Peyer's patch (tissue), 4 donors: ENCODE results near the gene MICAL3. TPM values are rescaled to one million over a fixed set of nuclear protein-coding genes. Genes with fewer than 3 reads are reported as not detected.

Experiments
- DNase-seq, 3 donors: peaks; one replicate each; pipeline ENCODE4 v3.0.0-alpha.2; 2017 to 2019
- H3K27ac ChIP-seq, 4 donors: fragments of 200-600 bp; sonication (generic); one replicate each; pipeline ENCODE4 v1.5.1; 2016 to 2019
- H3K27me3 ChIP-seq, 2 donors: fragments of 200-600 bp; sonication (generic); one replicate each; pipeline ENCODE4 v1.5.1; 2019
- H3K36me3 ChIP-seq, 3 donors: fragments of 200-600 bp; sonication (generic); one replicate each; pipeline ENCODE4 v1.5.1; 2016 to 2019
- H3K4me1 ChIP-seq, 4 donors: fragments of 200-600 bp; sonication (generic); one replicate each; pipeline ENCODE4 v1.5.1; 2016 to 2019
- H3K4me3 ChIP-seq, 4 donors: fragments of 200-600 bp; sonication (generic); 1 replicate in 3 of 4; 2 replicates in 1 of 4; pipeline ENCODE4 v1.5.1; 2016 to 2019; ENCODE audit warnings: mild to moderate bottlenecking in 1 of 4
- H3K9me3 ChIP-seq, 4 donors: fragments of 200-600 bp; sonication (generic); one replicate each; pipeline ENCODE4 v1.5.1; 2016 to 2019; ENCODE audit warnings: mild to moderate bottlenecking in 1 of 4
- POLR2A ChIP-seq, 2 donors: fragments of 450-650 bp; IDR thresholded peaks; one replicate each; pipeline ENCODE4 v1.5.1; 2017; ENCODE audit warnings: antibody characterized with exemption in 2 of 2, mild to moderate bottlenecking in 2 of 2, moderate library complexity in 2 of 2
- total RNA-seq, 4 donors: library from RNA; depleted of rRNA; stranded (reverse); fragments of >200 nt; gene quantifications; one replicate each; pipeline ENCODE4 v1.1.0, GENCODE V29; 2016
- TF ChIP-seq, protein P1 (sequence below), 6 experiments: fragments of 450-650 bp in 4 of 6; fragments of 200-600 bp in 2 of 6; sonication (generic) in 1 of 6; IDR thresholded peaks; one replicate each; pipeline ENCODE4 v1.5.1; 2017 to 2019; ENCODE audit warnings: antibody characterized with exemption in 6 of 6, mild to moderate bottlenecking in 3 of 6, moderate library complexity in 1 of 6

MICAL3 gene
- total RNA-seq, 4 donors from 2014 or later, result 68.5 to 99.1 (median 88.7) TPM

- peak; percentile 77 to 84 (median 80) for DNase-seq
- peak within 1 kb of the TSS; percentile 77 to 99 (median 92) for H3K4me3 ChIP-seq
- no peaks in the 10 kb centered on the region for H3K27me3 ChIP-seq
- TF ChIP-seq, protein P1, sequence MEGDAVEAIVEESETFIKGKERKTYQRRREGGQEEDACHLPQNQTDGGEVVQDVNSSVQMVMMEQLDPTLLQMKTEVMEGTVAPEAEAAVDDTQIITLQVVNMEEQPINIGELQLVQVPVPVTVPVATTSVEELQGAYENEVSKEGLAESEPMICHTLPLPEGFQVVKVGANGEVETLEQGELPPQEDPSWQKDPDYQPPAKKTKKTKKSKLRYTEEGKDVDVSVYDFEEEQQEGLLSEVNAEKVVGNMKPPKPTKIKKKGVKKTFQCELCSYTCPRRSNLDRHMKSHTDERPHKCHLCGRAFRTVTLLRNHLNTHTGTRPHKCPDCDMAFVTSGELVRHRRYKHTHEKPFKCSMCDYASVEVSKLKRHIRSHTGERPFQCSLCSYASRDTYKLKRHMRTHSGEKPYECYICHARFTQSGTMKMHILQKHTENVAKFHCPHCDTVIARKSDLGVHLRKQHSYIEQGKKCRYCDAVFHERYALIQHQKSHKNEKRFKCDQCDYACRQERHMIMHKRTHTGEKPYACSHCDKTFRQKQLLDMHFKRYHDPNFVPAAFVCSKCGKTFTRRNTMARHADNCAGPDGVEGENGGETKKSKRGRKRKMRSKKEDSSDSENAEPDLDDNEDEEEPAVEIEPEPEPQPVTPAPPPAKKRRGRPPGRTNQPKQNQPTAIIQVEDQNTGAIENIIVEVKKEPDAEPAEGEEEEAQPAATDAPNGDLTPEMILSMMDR (IDR thresholded peaks at IDR 0.05), result no peak
- no peak for TF ChIP-seq POLR2A (IDR thresholded peaks at IDR 0.05)
- H3K36me3 ChIP-seq, result no peaks in the 10 kb centered on the region
- H3K4me1 ChIP-seq, result peaks cover 0 to 37% (median 18%) of the 10 kb centered on the region in 4 donors
- H3K9me3 ChIP-seq, result no peaks in the 10 kb centered on the region
- peak within 1 kb of the TSS; percentile 77 to 90 (median 83) for H3K27ac ChIP-seq
Measured at GRCh38 chr22:17774206-17774925, 250.0 kb downstream of the MICAL3 start, which contains the start of gene BID. TSS of gene BID (minus strand) at chr22:17774469. CDS start at chr22:17750116, 24,353 bp downstream.

DNA sequence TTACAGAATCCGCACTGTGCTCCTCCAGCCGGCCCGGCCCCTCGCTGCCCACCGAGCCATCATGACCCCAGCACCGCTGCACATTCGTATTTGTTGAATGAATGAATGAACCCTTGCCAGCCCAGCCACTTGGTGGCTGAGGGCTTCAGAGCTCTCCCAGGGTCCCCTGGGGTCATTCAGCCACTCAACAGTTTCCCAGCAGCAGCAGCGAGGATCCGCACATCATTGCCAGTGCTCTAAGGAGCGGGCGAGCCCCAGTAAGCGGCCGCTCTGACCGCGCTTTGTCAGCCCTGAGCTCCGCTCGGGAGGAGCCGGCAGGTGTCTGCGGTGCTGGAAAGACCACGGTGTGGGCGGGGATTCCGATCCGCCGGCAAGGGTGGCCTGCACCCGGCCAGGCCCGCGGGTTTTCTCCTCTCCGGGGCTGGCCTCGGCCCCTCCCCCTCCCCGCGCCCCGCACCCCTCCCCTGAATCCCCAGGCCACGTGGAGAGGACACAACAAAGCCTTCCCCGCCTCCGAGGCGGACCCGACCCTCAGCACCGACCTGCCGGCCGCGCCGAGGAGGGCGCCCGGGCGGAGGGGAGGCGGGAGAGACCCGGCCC is 250.7 kb downstream of the MICAL3 start:
- Histone ChIP-seq H3K36me3 (no peaks in the 10 kb centered on the region), H3K27me3 (no peaks in the 10 kb centered on the region), H3K4me3 (peak overlapping the region; percentile 77 to 99 (median 92)), H3K4me1 (peaks cover 0 to 37% (median 21%) of the 10 kb centered on the region in 4 donors), H3K9me3 (no peaks in the 10 kb centered on the region), H3K27ac (peak overlapping the region; percentile 77 to 90 (median 83))
- TF ChIP-seq POLR2A (IDR thresholded peaks at IDR 0.05), result no peak
- peak; percentile 53 to 77 (median 71) for DNase-seq

GRCh38 chr22:17772958-17773605 is 251.3 kb downstream of the MICAL3 start:
- peak overlapping the region; percentile 77 to 99 (median 92) for H3K4me3 ChIP-seq
- no peak for TF ChIP-seq POLR2A (IDR thresholded peaks at IDR 0.05)
- DNase-seq, result peak in 1 of 3 donors; percentile 47
- H3K27ac ChIP-seq, result peak overlapping the region in 3 of 4 donors; percentile 77 to 90 (median 86)
- H3K36me3 ChIP-seq, result no peaks in the 10 kb centered on the region
- no peaks in the 10 kb centered on the region for H3K9me3 ChIP-seq
- H3K4me1 ChIP-seq, result peaks cover 0 to 38% (median 26%) of the 10 kb centered on the region in 4 donors
- no peaks in the 10 kb centered on the region for H3K27me3 ChIP-seq

- no peaks in the 10 kb centered on the region for H3K9me3 ChIP-seq
- TF ChIP-seq POLR2A (IDR thresholded peaks at IDR 0.05), result no peak
- TF ChIP-seq, protein P1 (IDR thresholded peaks at IDR 0.05), result no peak
- H3K27me3 ChIP-seq, result no peaks in the 10 kb centered on the region
- peak overlapping the region in 1 of 4 donors; percentile 90 for H3K27ac ChIP-seq
- H3K4me1 ChIP-seq, result peaks cover 0 to 39% (median 27%) of the 10 kb centered on the region in 4 donors
- no peaks in the 10 kb centered on the region for H3K36me3 ChIP-seq
- DNase-seq, result peak in 1 of 3 donors; percentile 46
- peak overlapping the region in 2 of 4 donors; percentile 91 to 99 for H3K4me3 ChIP-seq
Measured at GRCh38 chr22:17772249-17772957, 252.0 kb downstream of the MICAL3 start.

- TF ChIP-seq POLR2A (IDR thresholded peaks at IDR 0.05), result no peak
- TF ChIP-seq, protein P1 (IDR thresholded peaks at IDR 0.05), result no peak
- Histone ChIP-seq H3K27ac (peak overlapping the region in 1 of 4 donors; percentile 43), H3K9me3 (no peaks in the 10 kb centered on the region), H3K4me1 (peaks cover 0 to 36% (median 25%) of the 10 kb centered on the region in 4 donors), H3K4me3 (no peak overlapping the region), H3K36me3 (no peaks in the 10 kb centered on the region), H3K27me3 (no peaks in the 10 kb centered on the region)
- peak in 1 of 3 donors; percentile 47 for DNase-seq
Measured at GRCh38 chr22:17770180-17771077, 253.9 kb downstream of the MICAL3 start.
